HepG2 (cell line): ENCODE results near the gene DNAJB6.

Experiments used
- EP300 ChIP-seq, 3 experiments: sonication (generic) in 1 of 3; formaldehyde crosslinking in 1 of 3; IDR thresholded peaks; 2 replicates each; pipeline versions ENCODE4 v1.5.1 to v1.6.1; 2011 to 2020; ENCODE audit warnings: low read depth in 2 of 3, low read length in 2 of 3, borderline replicate concordance in 1 of 3, improper control_type of control experiment in 1 of 3, mild to moderate bottlenecking in 1 of 3, missing genetic modification reagents in 1 of 3, moderate library complexity in 1 of 3
- FOXM1 ChIP-seq: sonication (generic); formaldehyde crosslinking; IDR thresholded peaks from 2 replicates; pipeline ENCODE4 v1.5.0; 2020; ENCODE audit warnings: missing genetic modification reagents
- NFKBIZ ChIP-seq: IDR thresholded peaks from 2 replicates; pipeline ENCODE4 v1.6.1; 2018; ENCODE audit warnings: missing genetic modification reagents, missing compliant biosample characterization
- POLR2AphosphoS5 ChIP-seq: IDR thresholded peaks from 2 replicates; pipeline ENCODE4 v1.6.1; 2012; ENCODE audit warnings: low read depth, low read length
- REXO4 ChIP-seq: sonication (generic); formaldehyde crosslinking; IDR thresholded peaks from 2 replicates; pipeline ENCODE4 v1.8.0; 2022; ENCODE audit warnings: missing genetic modification reagents, mild to moderate bottlenecking, borderline replicate concordance
- SMAD1 ChIP-seq: sonication (generic); formaldehyde crosslinking; IDR thresholded peaks from 2 replicates; pipeline ENCODE4 v1.4.0; 2020; ENCODE audit warnings: missing genetic modification reagents, low read depth, mild to moderate bottlenecking, borderline replicate concordance
- SMC3 ChIP-seq: IDR thresholded peaks from 2 replicates; pipeline ENCODE4 v1.6.1; 2011; ENCODE audit warnings: low read length, improper control_type of control experiment
- TAF1 ChIP-seq: sonication (generic); formaldehyde crosslinking; IDR thresholded peaks from 2 replicates; pipeline ENCODE4 v1.4.0; 2020; ENCODE audit warnings: missing genetic modification reagents
- THAP9 ChIP-seq: sonication (generic); formaldehyde crosslinking; IDR thresholded peaks from 2 replicates; pipeline ENCODE4; 2020; ENCODE audit warnings: missing genetic modification reagents, mild to moderate bottlenecking, borderline replicate concordance
- ZNF546 ChIP-seq: sonication (generic); formaldehyde crosslinking; conservative IDR thresholded peaks from 2 replicates; pipeline ENCODE4 v1.8.1; 2023; ENCODE audit warnings: mild to moderate bottlenecking, missing genetic modification reagents
- ZNF878 ChIP-seq: sonication (generic); formaldehyde crosslinking; IDR thresholded peaks from 2 replicates; pipeline ENCODE4 v1.8.1; 2023; ENCODE audit warnings: mild to moderate bottlenecking, missing genetic modification reagents, moderate library complexity
- TF ChIP-seq, protein P1 (sequence below): sonication (generic); formaldehyde crosslinking; IDR thresholded peaks from 2 replicates; pipeline ENCODE4 v1.5.0; 2020; ENCODE audit warnings: mild to moderate bottlenecking, missing genetic modification reagents, moderate library complexity
- TF ChIP-seq, protein P2 (sequence below): sonication (generic); formaldehyde crosslinking; IDR thresholded peaks from 2 replicates; pipeline ENCODE4 v1.4.0; 2020; ENCODE audit warnings: missing genetic modification reagents
- TF ChIP-seq, protein P3 (sequence below), 2 experiments: fragments of 450-650 bp in 1 of 2; sonication (generic) in 1 of 2; formaldehyde crosslinking; IDR thresholded peaks; 2 replicates each; pipeline versions ENCODE4 v1.5.0 to v1.8.0; 2020 to 2022; ENCODE audit warnings: mild to moderate bottlenecking in 1 of 2, missing genetic modification reagents in 1 of 2

DNA sequence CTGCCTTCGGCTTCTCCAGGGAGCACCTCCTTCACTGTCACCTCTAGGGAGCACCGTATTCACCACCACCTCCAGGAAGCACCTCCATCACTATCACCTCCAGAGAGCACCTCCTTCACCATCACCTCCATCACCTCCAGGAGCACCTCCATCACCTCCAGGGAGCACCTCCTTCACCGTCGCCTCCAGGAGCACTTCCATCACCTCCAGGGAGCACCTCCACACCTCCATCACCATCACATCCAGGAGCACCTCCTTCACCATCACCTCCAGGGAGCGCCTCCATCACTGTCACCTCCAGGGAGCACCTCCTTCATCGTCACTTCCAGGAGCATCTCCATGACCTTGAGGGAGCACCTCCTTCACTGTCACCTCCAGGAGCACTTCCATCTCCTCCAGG, 102.3 kb downstream of the DNAJB6 start:
- TF ChIP-seq SMAD1 (CRISPR knock-in tag) = no peak
- TF ChIP-seq THAP9 (CRISPR knock-in tag) = no peak
- TF ChIP-seq NFKBIZ (CRISPR knock-in tag) = no peak
- TF ChIP-seq SMC3 = no peak
- TF ChIP-seq, protein P1, sequence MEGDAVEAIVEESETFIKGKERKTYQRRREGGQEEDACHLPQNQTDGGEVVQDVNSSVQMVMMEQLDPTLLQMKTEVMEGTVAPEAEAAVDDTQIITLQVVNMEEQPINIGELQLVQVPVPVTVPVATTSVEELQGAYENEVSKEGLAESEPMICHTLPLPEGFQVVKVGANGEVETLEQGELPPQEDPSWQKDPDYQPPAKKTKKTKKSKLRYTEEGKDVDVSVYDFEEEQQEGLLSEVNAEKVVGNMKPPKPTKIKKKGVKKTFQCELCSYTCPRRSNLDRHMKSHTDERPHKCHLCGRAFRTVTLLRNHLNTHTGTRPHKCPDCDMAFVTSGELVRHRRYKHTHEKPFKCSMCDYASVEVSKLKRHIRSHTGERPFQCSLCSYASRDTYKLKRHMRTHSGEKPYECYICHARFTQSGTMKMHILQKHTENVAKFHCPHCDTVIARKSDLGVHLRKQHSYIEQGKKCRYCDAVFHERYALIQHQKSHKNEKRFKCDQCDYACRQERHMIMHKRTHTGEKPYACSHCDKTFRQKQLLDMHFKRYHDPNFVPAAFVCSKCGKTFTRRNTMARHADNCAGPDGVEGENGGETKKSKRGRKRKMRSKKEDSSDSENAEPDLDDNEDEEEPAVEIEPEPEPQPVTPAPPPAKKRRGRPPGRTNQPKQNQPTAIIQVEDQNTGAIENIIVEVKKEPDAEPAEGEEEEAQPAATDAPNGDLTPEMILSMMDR (CRISPR knock-in tag) = no peak
- no peak for TF ChIP-seq TAF1 (CRISPR knock-in tag)
- no peak for TF ChIP-seq EP300 (IDR thresholded peaks at IDR 0.05; ENCODE audit: low read depth in 2 of 2, low read length in 2 of 2)
- TF ChIP-seq EP300 (CRISPR knock-in tag; IDR thresholded peaks at IDR 0.05; ENCODE audit: borderline replicate concordance) = no peak
- no peak for TF ChIP-seq POLR2AphosphoS5
- TF ChIP-seq, protein P2, sequence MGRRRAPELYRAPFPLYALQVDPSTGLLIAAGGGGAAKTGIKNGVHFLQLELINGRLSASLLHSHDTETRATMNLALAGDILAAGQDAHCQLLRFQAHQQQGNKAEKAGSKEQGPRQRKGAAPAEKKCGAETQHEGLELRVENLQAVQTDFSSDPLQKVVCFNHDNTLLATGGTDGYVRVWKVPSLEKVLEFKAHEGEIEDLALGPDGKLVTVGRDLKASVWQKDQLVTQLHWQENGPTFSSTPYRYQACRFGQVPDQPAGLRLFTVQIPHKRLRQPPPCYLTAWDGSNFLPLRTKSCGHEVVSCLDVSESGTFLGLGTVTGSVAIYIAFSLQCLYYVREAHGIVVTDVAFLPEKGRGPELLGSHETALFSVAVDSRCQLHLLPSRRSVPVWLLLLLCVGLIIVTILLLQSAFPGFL = no peak
- no peak for TF ChIP-seq FOXM1 (CRISPR knock-in tag)
- no peak for TF ChIP-seq REXO4
- TF ChIP-seq ZNF878 (CRISPR knock-in tag) = no peak
- no peak for TF ChIP-seq ZNF546 (CRISPR knock-in tag)
- TF ChIP-seq, protein P3, sequence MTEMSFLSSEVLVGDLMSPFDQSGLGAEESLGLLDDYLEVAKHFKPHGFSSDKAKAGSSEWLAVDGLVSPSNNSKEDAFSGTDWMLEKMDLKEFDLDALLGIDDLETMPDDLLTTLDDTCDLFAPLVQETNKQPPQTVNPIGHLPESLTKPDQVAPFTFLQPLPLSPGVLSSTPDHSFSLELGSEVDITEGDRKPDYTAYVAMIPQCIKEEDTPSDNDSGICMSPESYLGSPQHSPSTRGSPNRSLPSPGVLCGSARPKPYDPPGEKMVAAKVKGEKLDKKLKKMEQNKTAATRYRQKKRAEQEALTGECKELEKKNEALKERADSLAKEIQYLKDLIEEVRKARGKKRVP (CRISPR knock-in tag; IDR thresholded peaks at IDR 0.05) = no peak
